Measurements from ENCODE around the gene KCTD16. TPM values are rescaled to one million over a fixed set of nuclear protein-coding genes. Genes with fewer than 3 reads are reported as not detected.

The KCTD16 gene
- total and polyA plus RNA-seq, 12 donors, result 0.04 to 2.1 (median 0.48) TPM; not detected in 1

GRCh38 chr5:144323181-144323580, 152.5 kb downstream of the KCTD16 start:
- Histone ChIP-seq H3K9me3 (replicated peaks in 1 of 3) (no peaks in the 10 kb centered on the region), H3K36me3 (replicated peaks in 1 of 2) (no peaks in the 10 kb centered on the region), H3K4me1 (replicated peaks in 1 of 2) (no peaks in the 10 kb centered on the region), H3K27me3 (no peaks in the 10 kb centered on the region), H3K4me3 (no peak overlapping the region), H3K27ac (no peak overlapping the region)
- no peak for TF ChIP-seq POLR2A (IDR thresholded peaks at IDR 0.05)
- TF ChIP-seq, protein P1, sequence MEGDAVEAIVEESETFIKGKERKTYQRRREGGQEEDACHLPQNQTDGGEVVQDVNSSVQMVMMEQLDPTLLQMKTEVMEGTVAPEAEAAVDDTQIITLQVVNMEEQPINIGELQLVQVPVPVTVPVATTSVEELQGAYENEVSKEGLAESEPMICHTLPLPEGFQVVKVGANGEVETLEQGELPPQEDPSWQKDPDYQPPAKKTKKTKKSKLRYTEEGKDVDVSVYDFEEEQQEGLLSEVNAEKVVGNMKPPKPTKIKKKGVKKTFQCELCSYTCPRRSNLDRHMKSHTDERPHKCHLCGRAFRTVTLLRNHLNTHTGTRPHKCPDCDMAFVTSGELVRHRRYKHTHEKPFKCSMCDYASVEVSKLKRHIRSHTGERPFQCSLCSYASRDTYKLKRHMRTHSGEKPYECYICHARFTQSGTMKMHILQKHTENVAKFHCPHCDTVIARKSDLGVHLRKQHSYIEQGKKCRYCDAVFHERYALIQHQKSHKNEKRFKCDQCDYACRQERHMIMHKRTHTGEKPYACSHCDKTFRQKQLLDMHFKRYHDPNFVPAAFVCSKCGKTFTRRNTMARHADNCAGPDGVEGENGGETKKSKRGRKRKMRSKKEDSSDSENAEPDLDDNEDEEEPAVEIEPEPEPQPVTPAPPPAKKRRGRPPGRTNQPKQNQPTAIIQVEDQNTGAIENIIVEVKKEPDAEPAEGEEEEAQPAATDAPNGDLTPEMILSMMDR (IDR thresholded peaks at IDR 0.05), result no peak
- intact Hi-C loops (cut with DNase I), result no loop called here
- DNase-seq, result no peak
- WGBS, 4 donors, result 74 to 82% (median 77%) methylated on average over 1 of the region's 1 CpG

DNA sequence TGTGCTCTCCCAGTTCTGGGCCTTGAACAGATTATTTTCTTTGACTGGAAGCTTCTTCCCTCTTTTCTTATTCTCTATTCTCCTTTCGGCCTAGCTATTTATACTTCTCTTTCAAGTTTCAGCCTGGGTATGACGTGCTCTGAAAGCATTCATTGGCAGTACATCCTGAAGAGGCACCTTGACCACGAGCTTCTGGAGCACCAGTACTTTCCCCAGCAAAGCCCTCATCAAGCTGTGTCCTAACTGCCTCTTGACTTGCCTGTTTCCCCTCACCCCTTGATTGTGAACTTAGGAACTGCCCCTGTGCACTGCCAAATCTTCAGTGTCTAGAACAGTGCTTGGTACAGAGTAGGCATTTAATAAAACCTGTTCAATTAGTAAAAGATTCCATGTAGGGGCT, 154.9 kb downstream of the KCTD16 start:
- Histone ChIP-seq H3K27ac (no peak overlapping the region), H3K9me3 (replicated peaks in 1 of 3) (no peaks in the 10 kb centered on the region), H3K36me3 (replicated peaks in 1 of 2) (no peaks in the 10 kb centered on the region), H3K27me3 (no peaks in the 10 kb centered on the region), H3K4me3 (no peak overlapping the region), H3K4me1 (replicated peaks in 1 of 2) (no peaks in the 10 kb centered on the region)
- TF ChIP-seq, protein P1 (IDR thresholded peaks at IDR 0.05), result no peak
- TF ChIP-seq POLR2A (IDR thresholded peaks at IDR 0.05), result no peak
- WGBS, 4 donors, result 60 to 73% (median 65%) methylated on average over 3 of the region's 3 CpGs
- intact Hi-C loops (cut with DNase I), result no loop called here
- no peak for DNase-seq

- H3K36me3 ChIP-seq (replicated peaks in 1 of 2), result no peaks in the 10 kb centered on the region
- H3K4me1 ChIP-seq (replicated peaks in 1 of 2), result no peaks in the 10 kb centered on the region
- H3K9me3 ChIP-seq (replicated peaks in 1 of 3), result no peaks in the 10 kb centered on the region
- H3K4me3 ChIP-seq, result no peak overlapping the region
- no peak for DNase-seq
- intact Hi-C loops (cut with DNase I), result no loop called here
- TF ChIP-seq, protein P1 (IDR thresholded peaks at IDR 0.05), result no peak
- H3K27ac ChIP-seq, result no peak overlapping the region
- WGBS, 4 donors, result 60 to 87% (median 67%) methylated on average over 2 of the region's 2 CpGs
- H3K27me3 ChIP-seq, result no peaks in the 10 kb centered on the region
These were observed 157.8 kb downstream of the KCTD16 start for GRCh38 chr5:144328494-144328893.

- Histone ChIP-seq H3K9me3 (replicated peaks in 1 of 3) (no peaks in the 10 kb centered on the region), H3K27me3 (no peaks in the 10 kb centered on the region), H3K4me1 (replicated peaks in 1 of 2) (no peaks in the 10 kb centered on the region), H3K36me3 (replicated peaks in 1 of 2) (no peaks in the 10 kb centered on the region), H3K27ac (no peak overlapping the region), H3K4me3 (no peak overlapping the region)
- TF ChIP-seq POLR2A (IDR thresholded peaks at IDR 0.05), result no peak
- TF ChIP-seq, protein P1 (IDR thresholded peaks at IDR 0.05), result no peak
- DNase-seq, result no peak
- intact Hi-C loops (cut with DNase I), result no loop called here
These were observed 158.3 kb downstream of the KCTD16 start for GRCh38 chr5:144328980-144329379.
